Measurements from ENCODE around the gene GLIPR2.
"Not testable (repeated sequence)": the region's sequence is repeated elsewhere in the genome, so short reads cannot be mapped to it uniquely, and the experiment has no call there.

Gene GLIPR2

GRCh38 chr9:36145970-36146369 lies 9.4 kb downstream of the GLIPR2 start:
- DNase-seq, result no peak

- no peak for DNase-seq
Measured at GRCh38 chr9:36146651-36147050, 10.1 kb downstream of the GLIPR2 start.

GRCh38 chr9:36147441-36148175 lies 11.1 kb downstream of the GLIPR2 start:
- no peak for DNase-seq

DNA sequence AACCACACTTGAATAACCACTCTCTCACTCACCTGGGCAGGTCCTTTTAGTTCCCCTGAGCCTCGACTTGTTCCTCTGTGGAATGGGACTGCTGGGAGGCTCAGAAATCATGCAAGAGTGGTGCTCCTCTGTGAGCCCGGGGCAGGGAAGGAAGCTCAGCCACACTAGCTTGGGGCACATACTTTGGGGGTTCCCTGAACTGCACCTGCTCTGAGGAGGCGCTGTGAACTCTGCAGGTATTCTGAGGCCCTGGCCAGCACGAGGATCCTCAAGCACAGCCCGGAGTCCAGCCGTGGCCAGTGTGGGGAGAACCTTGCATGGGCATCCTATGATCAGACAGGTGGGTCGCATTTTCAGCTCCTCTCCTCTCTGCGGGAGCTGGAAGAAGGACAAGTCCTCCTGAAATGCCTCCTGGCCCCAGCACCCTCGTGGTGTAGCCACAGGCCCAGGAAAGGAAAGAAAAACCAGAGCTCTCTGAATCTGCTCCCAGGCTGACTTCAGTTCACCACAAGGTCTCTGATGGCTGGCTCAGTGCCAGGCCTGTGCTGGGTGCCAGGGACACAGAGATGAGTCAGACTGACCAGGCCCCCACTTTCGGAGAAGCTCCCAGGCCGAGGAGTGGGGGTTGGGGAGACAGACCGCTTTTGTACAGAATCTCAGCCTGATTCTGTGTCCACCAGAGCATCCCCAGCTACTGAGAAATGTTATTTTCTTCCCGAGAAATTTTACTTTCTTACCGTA lies 11.9 kb downstream of the GLIPR2 start:
- DNase-seq, result peak; percentile 77

- no peak for DNase-seq
Measured at GRCh38 chr9:36149197-36149596, 12.7 kb downstream of the GLIPR2 start.

DNA sequence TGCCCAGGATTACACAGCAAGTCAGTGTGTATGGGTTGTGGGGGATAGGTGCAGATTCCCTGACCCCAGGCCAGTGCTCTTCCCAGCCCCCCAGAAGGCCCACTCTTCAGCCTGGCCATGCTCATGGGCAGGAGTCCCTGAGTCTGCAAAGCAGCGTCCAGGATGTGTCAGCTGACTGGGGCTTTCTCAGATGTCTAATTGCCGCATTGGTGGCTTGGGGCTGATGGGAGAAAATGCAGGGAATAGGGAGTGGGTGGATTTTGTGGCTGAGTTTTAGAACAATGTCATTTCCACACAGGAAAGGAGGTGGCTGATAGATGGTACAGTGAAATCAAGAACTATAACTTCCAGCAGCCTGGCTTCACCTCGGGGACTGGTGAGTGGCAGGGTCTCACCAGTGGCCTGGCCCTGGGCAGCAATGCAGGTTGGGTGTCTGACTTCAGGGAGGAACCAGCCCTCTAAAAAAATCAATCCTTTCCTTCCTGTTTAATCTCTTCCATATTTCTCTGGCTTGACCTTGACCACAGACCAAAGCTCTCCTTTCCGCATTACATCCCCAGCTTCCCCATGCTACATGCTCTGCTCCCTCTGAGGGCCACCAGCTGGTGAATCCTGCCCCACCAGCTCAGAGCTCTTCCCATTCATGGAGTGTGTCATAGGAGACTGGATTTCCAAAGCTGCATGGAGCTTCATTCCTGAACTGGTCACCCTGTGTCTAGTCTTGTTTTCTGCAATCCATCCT lies 14.2 kb downstream of the GLIPR2 start:
- DNase-seq, result no peak

DNA sequence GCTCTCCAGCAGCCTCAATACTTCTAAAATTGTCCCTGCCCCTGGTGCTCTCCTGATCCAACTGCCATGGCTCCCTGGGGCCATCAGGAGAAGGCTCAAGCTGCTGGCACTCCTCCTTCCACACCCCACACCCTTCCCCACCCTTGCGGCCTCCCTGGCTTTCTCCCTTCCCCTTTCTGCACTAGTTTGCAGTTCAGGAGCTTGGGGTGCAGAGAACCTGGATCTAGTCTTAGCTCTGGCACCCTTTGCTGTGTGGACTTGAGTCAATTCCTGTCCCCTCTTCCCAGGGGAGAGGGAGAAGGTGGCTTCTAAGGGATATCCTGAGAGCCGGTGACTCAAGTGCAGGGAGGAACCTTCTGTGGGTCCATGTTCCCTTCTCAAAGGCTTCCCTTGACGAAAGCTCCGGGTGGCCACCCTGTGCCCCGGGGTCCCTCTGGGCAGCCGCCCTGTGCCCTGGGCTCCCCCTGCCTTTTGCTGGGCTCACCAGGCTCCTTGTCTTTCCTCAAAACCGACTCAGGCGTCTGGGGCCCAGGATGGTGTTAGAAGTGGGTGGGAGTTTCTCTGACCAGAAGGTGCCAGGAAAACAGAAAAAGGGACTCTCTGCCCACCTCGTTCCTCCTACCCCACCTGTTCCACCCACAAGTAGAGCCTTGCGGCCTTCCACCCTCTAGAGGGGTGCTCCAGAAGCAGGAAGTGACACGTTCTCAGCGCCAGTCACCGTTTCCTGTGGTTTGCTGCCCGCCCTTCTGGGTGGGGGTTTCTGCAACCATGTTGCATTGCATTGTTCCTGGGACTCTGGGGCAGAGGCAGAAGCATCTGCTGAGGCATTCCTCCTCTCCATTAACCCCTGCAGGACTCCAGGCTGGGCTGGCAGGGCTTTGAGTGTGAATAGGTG lies 15.0 kb downstream of the GLIPR2 start:
- peak; percentile 90 for DNase-seq

DNA sequence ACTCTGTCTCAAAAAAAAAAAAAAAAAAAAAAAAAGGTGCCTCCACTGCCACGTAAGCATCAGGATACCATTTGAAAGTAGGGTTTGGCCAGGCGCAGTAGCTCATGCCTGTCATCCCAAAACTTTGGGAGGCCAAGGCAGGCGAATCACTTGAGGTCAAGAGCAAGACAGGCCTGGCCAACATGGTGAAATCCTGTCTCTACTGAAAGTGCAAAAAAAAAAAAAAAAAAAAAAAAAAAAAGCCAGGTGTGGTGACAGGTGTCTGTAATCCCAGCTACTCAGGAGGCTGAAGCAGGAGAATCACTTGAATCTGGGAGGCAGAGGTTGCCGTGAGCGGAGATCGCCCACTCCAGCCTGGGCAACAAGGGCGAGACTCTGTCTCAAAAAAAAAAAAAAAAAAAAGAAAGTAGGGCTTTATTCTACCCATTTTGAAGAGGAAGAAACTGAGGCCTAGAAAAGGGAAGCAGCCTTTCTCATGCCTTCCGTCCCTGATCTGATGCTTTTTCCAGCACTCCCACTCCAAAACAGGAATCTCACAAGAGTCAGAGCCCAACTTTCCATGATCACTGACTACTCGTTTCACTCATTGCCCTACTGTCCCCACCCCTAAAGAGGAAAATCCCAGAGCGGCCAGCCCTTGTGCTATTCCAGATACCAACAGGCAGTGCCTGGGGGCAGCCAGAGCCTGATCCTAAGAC lies 16.4 kb downstream of the GLIPR2 start:
- no peak for DNase-seq

- DNase-seq, result no peak
Measured at GRCh38 chr9:36153746-36154145, 17.2 kb downstream of the GLIPR2 start.

GRCh38 chr9:36154331-36154952 lies 17.9 kb downstream of the GLIPR2 start:
- DNase-seq, result peak; percentile 40

DNA sequence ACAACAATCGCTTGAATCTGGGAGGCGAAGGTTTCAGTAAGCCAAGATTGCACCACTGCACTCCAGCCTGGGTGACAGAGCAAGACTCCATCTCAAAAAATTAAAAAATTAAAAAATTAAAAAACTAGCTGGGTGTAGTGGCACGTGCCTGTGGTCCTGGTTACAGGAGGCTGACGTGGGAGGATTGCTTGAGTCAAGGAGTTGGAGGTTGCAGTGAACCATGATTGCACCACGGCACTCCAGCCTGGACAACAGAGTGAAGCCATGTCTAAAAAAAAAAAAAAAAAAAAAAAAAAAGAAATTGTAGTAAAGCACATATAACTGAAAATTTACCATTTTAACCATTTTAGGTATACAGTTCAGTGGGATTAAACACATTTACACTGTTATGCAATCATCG lies 19.6 kb downstream of the GLIPR2 start:
- no peak for DNase-seq

DNA sequence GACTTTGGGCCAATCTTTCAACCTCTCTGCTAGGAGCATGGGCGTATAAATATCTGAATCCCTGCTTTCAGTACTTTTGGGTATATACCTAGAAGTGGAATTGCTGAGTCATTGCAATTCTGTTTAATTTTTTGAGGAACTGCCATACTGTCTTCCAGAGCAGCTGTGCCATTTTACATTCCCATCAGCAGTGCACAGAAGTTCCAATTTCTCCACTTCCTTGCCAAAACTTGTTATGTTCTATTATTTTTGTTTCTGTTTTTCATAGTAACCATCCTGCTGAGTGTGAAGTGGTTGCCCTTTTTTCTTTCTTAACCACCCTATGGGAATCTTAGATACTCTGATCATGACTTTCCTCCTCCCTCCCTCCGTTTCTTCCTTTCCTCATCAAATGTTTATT lies 21.6 kb downstream of the GLIPR2 start:
- no peak for DNase-seq

DNA sequence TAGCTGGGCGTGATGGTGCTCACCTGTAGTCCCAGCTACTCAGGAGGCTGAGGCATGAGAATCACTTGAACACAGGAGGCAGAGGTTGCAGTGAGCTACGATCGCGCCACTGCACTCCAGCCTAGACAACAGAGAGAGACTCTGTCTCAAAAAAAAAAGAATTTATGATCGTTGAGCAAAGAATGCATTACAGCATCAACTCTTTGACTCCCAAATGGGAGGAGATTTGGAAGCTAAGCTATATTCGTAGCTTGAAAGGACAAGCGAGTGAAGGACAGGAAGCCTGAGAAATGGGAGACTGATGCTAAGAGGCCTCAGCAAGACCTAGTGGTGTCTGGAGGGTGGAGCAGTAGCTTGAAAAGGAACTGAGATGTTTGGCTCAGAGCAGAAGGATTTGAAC lies 22.4 kb downstream of the GLIPR2 start:
- no peak for DNase-seq

DNA sequence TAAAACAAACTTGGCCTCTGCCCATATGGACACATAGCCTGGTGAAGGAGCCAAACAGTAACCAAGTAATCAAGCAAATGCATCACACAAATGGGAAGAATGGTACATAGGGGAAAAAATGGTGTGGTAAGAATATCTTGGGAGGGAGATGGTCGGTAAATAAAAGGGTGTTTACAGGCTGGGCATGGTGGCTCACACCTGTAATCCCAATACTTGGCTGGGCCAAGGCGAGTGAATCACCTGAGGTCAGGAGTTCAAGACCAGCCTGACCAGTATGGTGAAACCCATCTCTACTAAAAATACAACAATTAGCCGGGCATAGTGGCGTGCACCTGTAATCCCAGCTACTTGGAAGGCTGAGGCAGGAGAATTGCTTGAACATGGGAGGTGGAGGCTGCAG lies 23.0 kb downstream of the GLIPR2 start:
- DNase-seq, result not testable (repeated sequence)

DNA sequence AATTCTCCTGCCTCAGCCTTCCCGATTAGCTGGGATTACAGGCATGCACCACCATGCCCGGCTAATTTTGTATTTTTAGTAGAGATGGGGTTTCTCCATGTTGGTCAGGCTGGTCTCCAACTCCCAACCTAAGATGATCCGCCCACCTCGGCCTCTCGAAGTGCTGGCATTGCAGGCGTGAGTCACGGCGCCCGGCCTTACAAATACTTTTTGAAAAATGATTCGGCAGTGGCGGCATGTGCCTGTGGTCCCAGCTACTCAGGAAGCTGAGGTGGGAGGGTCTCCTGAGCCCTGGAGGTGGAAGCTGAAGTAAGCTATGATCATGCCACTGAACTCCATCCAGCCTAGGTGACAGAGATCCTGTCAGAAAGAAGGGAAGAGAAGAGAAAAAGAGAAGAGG lies 23.6 kb downstream of the GLIPR2 start:
- not testable (repeated sequence) for DNase-seq

- no peak for DNase-seq
Measured at GRCh38 chr9:36161187-36161586, 24.7 kb downstream of the GLIPR2 start.

DNA sequence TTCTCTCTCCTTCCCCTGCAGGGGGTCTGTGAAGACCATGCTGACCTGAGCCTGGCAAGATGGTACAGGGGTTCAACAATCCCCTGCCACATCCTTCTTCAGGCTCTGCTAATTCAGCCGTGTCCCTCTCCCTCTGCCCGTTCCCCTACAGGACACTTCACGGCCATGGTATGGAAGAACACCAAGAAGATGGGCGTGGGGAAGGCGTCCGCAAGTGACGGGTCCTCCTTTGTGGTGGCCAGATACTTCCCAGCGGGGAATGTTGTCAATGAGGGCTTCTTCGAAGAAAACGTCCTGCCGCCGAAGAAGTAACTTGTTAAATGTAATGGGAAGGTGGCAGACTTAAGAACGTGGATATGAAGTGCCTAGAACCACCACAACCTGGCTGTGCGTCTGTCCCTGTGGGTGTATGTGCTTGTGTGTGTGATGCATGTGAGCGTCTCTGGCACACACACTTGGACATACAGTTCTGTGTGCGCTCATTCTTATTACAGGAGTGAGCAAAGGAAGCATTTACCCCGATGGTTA lies 25.7 kb downstream of the GLIPR2 start:
- no peak for DNase-seq

- DNase-seq, result no peak
Measured at GRCh38 chr9:36163049-36163785, 26.7 kb downstream of the GLIPR2 start.

DNA sequence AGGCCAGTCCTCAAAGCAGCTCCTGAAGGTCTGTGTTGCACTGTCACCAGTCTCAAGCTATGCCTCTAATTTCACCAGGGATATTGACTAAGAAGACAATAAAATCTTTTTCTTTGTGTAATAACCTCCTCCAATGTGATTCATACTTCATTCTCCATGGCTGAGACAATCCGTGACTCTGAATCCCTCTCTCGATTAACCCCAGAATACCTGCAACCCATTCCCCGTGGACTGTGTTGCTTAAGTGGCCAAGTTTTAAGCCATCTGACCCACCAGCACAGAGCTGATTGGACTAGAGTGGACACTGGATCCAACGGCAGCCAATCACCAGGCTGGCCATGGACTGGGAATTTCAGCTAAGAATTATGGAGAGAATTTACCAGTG lies 27.2 kb downstream of the GLIPR2 start:
- DNase-seq, result no peak

DNA sequence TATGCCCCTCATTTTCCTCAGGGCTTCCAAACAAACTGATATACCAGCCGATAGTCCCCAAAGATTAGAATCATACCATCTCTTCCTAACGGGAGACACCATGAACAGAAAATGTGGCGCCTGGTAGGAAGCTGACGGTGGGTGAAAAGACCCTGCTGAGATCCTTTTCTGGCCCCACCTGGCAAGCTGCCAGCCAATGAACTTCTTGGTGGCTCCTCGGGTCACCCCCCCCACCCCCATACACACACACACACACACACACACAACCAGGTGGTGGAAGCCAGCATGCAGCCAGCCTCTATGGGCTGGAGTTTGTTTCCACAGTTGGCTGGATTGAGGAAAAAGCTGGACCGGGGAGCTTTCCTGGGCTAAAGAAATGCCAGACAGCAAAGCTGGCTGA lies 27.8 kb downstream of the GLIPR2 start:
- DNase-seq, result no peak

DNA sequence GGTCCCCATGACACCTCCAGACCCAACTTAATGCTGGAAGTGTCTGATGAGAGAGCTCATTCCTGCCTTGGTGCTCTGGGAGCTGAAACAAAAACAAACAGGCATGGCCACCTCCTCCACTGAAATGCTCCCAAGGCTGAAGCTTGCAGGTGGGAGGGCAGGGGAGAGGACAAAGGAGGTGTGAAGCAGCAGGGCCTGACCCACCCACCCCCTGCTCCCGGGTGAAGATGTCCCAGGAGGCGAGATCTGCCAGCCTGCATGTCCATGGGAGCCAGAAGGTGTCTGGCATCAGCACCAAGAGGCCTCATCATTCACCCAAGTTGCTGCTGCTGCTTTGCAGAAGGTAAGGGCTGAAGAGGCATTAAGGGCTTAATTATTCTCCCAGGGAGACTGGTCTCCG lies 28.5 kb downstream of the GLIPR2 start:
- no peak for DNase-seq
